Measurements from ENCODE around the gene TLE5. TPM values are rescaled to one million over a fixed set of nuclear protein-coding genes. Genes with fewer than 3 reads are reported as not detected.

The TLE5 gene
- polyA plus RNA-seq, 1 donor (not counting 4 experiments of a cell fraction or from before 2014, with no cell fraction given): 249 TPM

DNA sequence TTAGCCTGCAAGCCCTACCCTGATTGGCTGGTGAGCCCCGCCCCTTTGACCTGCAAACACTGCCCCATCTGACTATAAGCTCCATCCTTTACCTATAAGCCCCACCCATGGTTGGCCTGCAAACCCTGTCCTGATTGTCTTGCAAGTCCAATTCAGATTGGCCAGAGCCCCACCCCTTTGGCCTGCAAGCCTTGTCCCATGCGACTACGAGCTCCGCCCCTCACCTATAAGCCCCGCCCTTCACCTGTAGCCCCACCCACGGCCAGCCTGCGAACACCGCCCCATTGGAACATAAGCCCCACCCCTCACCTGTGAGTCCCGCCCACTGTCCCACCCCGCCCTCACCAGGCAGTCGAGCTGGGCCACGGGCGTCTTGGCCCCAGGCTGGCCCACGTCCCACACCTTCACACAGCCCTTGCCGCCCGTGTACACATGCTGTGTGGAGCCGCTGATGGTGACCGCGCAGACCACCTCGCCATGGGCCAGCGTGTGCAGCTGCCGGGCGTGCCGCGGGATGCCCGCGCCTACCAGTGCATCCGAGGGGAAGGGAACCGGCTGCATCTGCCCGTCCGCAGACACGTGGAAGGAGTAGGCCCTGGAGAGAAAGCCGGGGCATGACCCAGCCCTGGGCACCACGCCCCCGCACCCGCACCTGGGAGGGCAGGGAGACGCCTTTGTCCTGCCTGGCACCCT is 56.1 kb downstream of the TLE5 start:
- H3K9ac ChIP-seq (ENCODE audit: control insufficient read depth, extremely low read depth, insufficient read depth, low read length): no peak overlapping the region
- H3K27ac ChIP-seq (ENCODE audit: control insufficient read depth, insufficient read depth, low read length): no peak overlapping the region
- H3K4me1 ChIP-seq (ENCODE audit: control insufficient read depth, extremely low read depth, insufficient read depth, low read length): no peaks in the 10 kb centered on the region
- no peak overlapping the region for H3K4me3 ChIP-seq (ENCODE audit: control insufficient read depth in 2 of 3, extremely low read depth in 1 of 3, insufficient read depth in 2 of 3, low read depth in 1 of 3, low read length in 3 of 3)
- dilution Hi-C loops (cut with MboI; ENCODE audit: extremely low pct_ligation_motif_present, low sequenced_read_pairs): no loop called here
- H3K4me2 ChIP-seq (ENCODE audit: control insufficient read depth, extremely low read depth, insufficient read depth, low read depth, low read length): no peak overlapping the region
- H2AFZ ChIP-seq (ENCODE audit: control insufficient read depth, low read length): no peak overlapping the region
- no peaks in the 10 kb centered on the region for H3K9me3 ChIP-seq (ENCODE audit: control insufficient read depth, low read depth, low read length)
- DNase-seq (ENCODE audit: low read depth, low spot score) (no peak), FAIRE-seq (no peak)
- H3K27me3 ChIP-seq (ENCODE audit: control insufficient read depth, extremely low read depth, insufficient read depth, low read length): no peaks in the 10 kb centered on the region
- H3K9me1 ChIP-seq (ENCODE audit: control insufficient read depth, extremely low read depth, insufficient read depth, low read length): no peaks in the 10 kb centered on the region
- no peaks in the 10 kb centered on the region for H4K20me1 ChIP-seq (ENCODE audit: control insufficient read depth, extremely low read depth, insufficient read depth, low read length)
- no peaks in the 10 kb centered on the region for H3K36me3 ChIP-seq (ENCODE audit: control insufficient read depth in 2 of 2, extremely low read depth in 1 of 2, insufficient read depth in 2 of 2, low read length in 2 of 2)
- no peaks in the 10 kb centered on the region for H3K79me2 ChIP-seq (ENCODE audit: control insufficient read depth, insufficient read depth, low read length)
- TF ChIP-seq, protein P1, sequence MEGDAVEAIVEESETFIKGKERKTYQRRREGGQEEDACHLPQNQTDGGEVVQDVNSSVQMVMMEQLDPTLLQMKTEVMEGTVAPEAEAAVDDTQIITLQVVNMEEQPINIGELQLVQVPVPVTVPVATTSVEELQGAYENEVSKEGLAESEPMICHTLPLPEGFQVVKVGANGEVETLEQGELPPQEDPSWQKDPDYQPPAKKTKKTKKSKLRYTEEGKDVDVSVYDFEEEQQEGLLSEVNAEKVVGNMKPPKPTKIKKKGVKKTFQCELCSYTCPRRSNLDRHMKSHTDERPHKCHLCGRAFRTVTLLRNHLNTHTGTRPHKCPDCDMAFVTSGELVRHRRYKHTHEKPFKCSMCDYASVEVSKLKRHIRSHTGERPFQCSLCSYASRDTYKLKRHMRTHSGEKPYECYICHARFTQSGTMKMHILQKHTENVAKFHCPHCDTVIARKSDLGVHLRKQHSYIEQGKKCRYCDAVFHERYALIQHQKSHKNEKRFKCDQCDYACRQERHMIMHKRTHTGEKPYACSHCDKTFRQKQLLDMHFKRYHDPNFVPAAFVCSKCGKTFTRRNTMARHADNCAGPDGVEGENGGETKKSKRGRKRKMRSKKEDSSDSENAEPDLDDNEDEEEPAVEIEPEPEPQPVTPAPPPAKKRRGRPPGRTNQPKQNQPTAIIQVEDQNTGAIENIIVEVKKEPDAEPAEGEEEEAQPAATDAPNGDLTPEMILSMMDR (optimal IDR thresholded peaks at IDR 0.05 in 1 of 3, IDR thresholded peaks at IDR 0.05 in 1 of 3, conservative IDR thresholded peaks at IDR 0.05 in 1 of 3; ENCODE audit: extremely low read depth in 1 of 3, insufficient read depth in 2 of 3, low read length in 3 of 3): no peak
- no peak for TF ChIP-seq EZH2 (IDR thresholded peaks at IDR 0.05; ENCODE audit: low read length)

DNA sequence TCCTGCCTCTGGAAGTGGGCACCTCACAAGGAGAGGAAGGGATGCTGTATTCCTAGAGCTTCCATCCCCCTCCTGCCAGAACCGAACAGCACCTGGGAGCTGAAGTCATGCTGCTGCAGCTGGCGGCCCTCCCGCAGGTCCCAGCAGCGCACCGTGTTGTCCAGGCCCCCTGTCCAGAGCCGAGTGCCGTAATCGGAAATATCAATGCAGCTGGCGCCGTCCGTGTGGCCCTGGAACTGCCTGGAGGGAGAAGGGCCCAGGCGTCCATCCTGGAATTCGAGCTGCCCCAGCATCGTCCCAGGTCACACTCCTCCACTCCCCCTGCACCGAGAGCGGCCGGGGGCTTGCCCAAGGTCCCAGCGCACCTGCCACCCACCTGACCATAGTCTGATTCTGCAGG is 57.0 kb downstream of the TLE5 start:
- H2AFZ ChIP-seq (ENCODE audit: control insufficient read depth, low read length): no peak overlapping the region
- H3K36me3 ChIP-seq (ENCODE audit: control insufficient read depth in 2 of 2, extremely low read depth in 1 of 2, insufficient read depth in 2 of 2, low read length in 2 of 2): no peaks in the 10 kb centered on the region
- TF ChIP-seq EZH2 (IDR thresholded peaks at IDR 0.05; ENCODE audit: low read length): no peak
- TF ChIP-seq, protein P1 (optimal IDR thresholded peaks at IDR 0.05 in 1 of 3, IDR thresholded peaks at IDR 0.05 in 1 of 3, conservative IDR thresholded peaks at IDR 0.05 in 1 of 3; ENCODE audit: extremely low read depth in 1 of 3, insufficient read depth in 2 of 3, low read length in 3 of 3): no peak
- no peaks in the 10 kb centered on the region for H3K4me1 ChIP-seq (ENCODE audit: control insufficient read depth, extremely low read depth, insufficient read depth, low read length)
- H3K79me2 ChIP-seq (ENCODE audit: control insufficient read depth, insufficient read depth, low read length): no peaks in the 10 kb centered on the region
- no peaks in the 10 kb centered on the region for H4K20me1 ChIP-seq (ENCODE audit: control insufficient read depth, extremely low read depth, insufficient read depth, low read length)
- no peaks in the 10 kb centered on the region for H3K9me1 ChIP-seq (ENCODE audit: control insufficient read depth, extremely low read depth, insufficient read depth, low read length)
- dilution Hi-C loops (cut with MboI; ENCODE audit: extremely low pct_ligation_motif_present, low sequenced_read_pairs): no loop called here
- H3K9ac ChIP-seq (ENCODE audit: control insufficient read depth, extremely low read depth, insufficient read depth, low read length): no peak overlapping the region
- H3K27ac ChIP-seq (ENCODE audit: control insufficient read depth, insufficient read depth, low read length): no peak overlapping the region
- H3K9me3 ChIP-seq (ENCODE audit: control insufficient read depth, low read depth, low read length): no peaks in the 10 kb centered on the region
- FAIRE-seq: no peak
- no peak for DNase-seq (ENCODE audit: low read depth, low spot score)
- H3K27me3 ChIP-seq (ENCODE audit: control insufficient read depth, extremely low read depth, insufficient read depth, low read length): no peaks in the 10 kb centered on the region
- H3K4me3 ChIP-seq (ENCODE audit: control insufficient read depth in 2 of 3, extremely low read depth in 1 of 3, insufficient read depth in 2 of 3, low read depth in 1 of 3, low read length in 3 of 3): no peak overlapping the region
- no peak overlapping the region for H3K4me2 ChIP-seq (ENCODE audit: control insufficient read depth, extremely low read depth, insufficient read depth, low read depth, low read length)

Data from keratinocyte (primary cell).